Stimulated activated CD4-positive, alpha-beta T cell treated with anti-CD3 and anti-CD28 coated beads, Interleukin-1b, Interleukin-23, amount 100 ng/mL, for 24 hours (primary cell): Measurements from ENCODE around the gene IP6K1.

ENCODE experiments used
- DNase-seq, 4 experiments: peaks; one replicate each; pipeline ENCODE4 v3.0.0-alpha.2; 2020; ENCODE audit warnings: low read depth in 4 of 4, low spot score in 1 of 4

The IP6K1 gene

GRCh38 chr3:49725906-49726681 is 60.2 kb downstream of the IP6K1 start:
- no peak for DNase-seq

GRCh38 chr3:49724586-49724985 is 61.8 kb downstream of the IP6K1 start:
- no peak for DNase-seq

GRCh38 chr3:49723628-49724551 is 62.5 kb downstream of the IP6K1 start, which contains the start of gene GMPPB:
TSS of gene GMPPB (minus strand) at chr3:49723951. CDS start at chr3:49723726, 225 bp downstream.
- DNase-seq, result peak; percentile 77 to 94 (median 86)

- DNase-seq, result peak in 3 of 4 experiments; percentile 26 to 52 (median 52)
Measured at GRCh38 chr3:49723296-49723627, 63.1 kb downstream of the IP6K1 start.

- no peak for DNase-seq
Measured at GRCh38 chr3:49722896-49723295, 63.4 kb downstream of the IP6K1 start.

- DNase-seq, result no peak
Measured at GRCh38 chr3:49721896-49722781, 64.2 kb downstream of the IP6K1 start.

- DNase-seq, result no peak
Measured at GRCh38 chr3:49721596-49721895, 64.8 kb downstream of the IP6K1 start.

- DNase-seq, result no peak
Measured at GRCh38 chr3:49720855-49721595, 65.3 kb downstream of the IP6K1 start.

GRCh38 chr3:49719214-49719884 is 67.0 kb downstream of the IP6K1 start, which contains the start of gene AMIGO3:
TSS of gene AMIGO3 (minus strand) at chr3:49719684. CDS start at chr3:49719465, 219 bp downstream.
- peak; percentile 72 to 94 (median 85) for DNase-seq

GRCh38 chr3:49718858-49719213 is 67.5 kb downstream of the IP6K1 start:
- no peak for DNase-seq

- no peak for DNase-seq
Measured at GRCh38 chr3:49717959-49718857, 68.1 kb downstream of the IP6K1 start.

- DNase-seq, result no peak
Measured at GRCh38 chr3:49717211-49717958, 69.0 kb downstream of the IP6K1 start.

- no peak for DNase-seq
Measured at GRCh38 chr3:49716691-49717210, 69.6 kb downstream of the IP6K1 start.

GRCh38 chr3:49716169-49716568 is 70.2 kb downstream of the IP6K1 start:
- DNase-seq, result no peak

GRCh38 chr3:49715611-49716121 is 70.7 kb downstream of the IP6K1 start:
- DNase-seq, result no peak

- no peak for DNase-seq
Measured at GRCh38 chr3:49714728-49715550, 71.4 kb downstream of the IP6K1 start.
